ENCODE results near the gene RADIL. TPM values are rescaled to one million over a fixed set of nuclear protein-coding genes. Genes with fewer than 3 reads are reported as not detected.

RADIL gene
- total RNA-seq, 1 donor from 2014 or later, result 2.4 TPM

GRCh38 chr7:4851459-4852422 is 31.8 kb downstream of the RADIL start:
- DNase-seq (ENCODE audit: low spot score), result no peak

- DNase-seq (ENCODE audit: low spot score), result no peak
Observed at GRCh38 chr7:4850262-4850795, 33.2 kb downstream of the RADIL start.

GRCh38 chr7:4849390-4849789 is 34.1 kb downstream of the RADIL start:
- DNase-seq (ENCODE audit: low spot score), result no peak

GRCh38 chr7:4845740-4846142 is 37.8 kb downstream of the RADIL start:
- no peak for DNase-seq (ENCODE audit: low spot score)

- peak; percentile 32 for DNase-seq (ENCODE audit: low spot score)
Observed at GRCh38 chr7:4842319-4843064, 41.0 kb downstream of the RADIL start.

- DNase-seq (ENCODE audit: low spot score), result no peak
Observed at GRCh38 chr7:4841836-4842235, 41.7 kb downstream of the RADIL start.

- no peak for DNase-seq (ENCODE audit: low spot score)
Observed at GRCh38 chr7:4841007-4841784, 42.3 kb downstream of the RADIL start.

GRCh38 chr7:4840079-4840501 is 43.4 kb downstream of the RADIL start:
- DNase-seq (ENCODE audit: low spot score), result no peak

GRCh38 chr7:4838626-4839334 is 44.7 kb downstream of the RADIL start:
- no peak for DNase-seq (ENCODE audit: low spot score)

GRCh38 chr7:4837803-4838625 is 45.5 kb downstream of the RADIL start:
- DNase-seq (ENCODE audit: low spot score), result no peak

- DNase-seq (ENCODE audit: low spot score), result no peak
Observed at GRCh38 chr7:4837041-4837802, 46.3 kb downstream of the RADIL start.

- no peak for DNase-seq (ENCODE audit: low spot score)
Observed at GRCh38 chr7:4836206-4836661, 47.3 kb downstream of the RADIL start.

GRCh38 chr7:4835398-4836205 is 47.9 kb downstream of the RADIL start:
- no peak for DNase-seq (ENCODE audit: low spot score)

GRCh38 chr7:4834601-4835397 is 48.7 kb downstream of the RADIL start:
- DNase-seq (ENCODE audit: low spot score), result no peak

GRCh38 chr7:4833691-4834600 is 49.6 kb downstream of the RADIL start:
- DNase-seq (ENCODE audit: low spot score), result no peak

GRCh38 chr7:4833176-4833575 is 50.3 kb downstream of the RADIL start:
- DNase-seq (ENCODE audit: low spot score), result no peak

All from mucosa of gallbladder (tissue), 1 donor.